HepG2 (cell line): Measurements from ENCODE around the gene RPL41. TPM values are rescaled to one million over a fixed set of nuclear protein-coding genes. Genes with fewer than 3 reads are reported as not detected.
A peak's percentile ranks its signal among the peaks of the same experiment; 100 is the strongest.

Source experiments
- ADNP ChIP-seq: sonication (generic); formaldehyde crosslinking; IDR thresholded peaks from 2 replicates; pipeline ENCODE4 v1.4.0; 2020; ENCODE audit warnings: missing genetic modification reagents
- AHR ChIP-seq: IDR thresholded peaks from 2 replicates; pipeline ENCODE4 v1.6.1; 2018; ENCODE audit warnings: missing genetic modification reagents, missing compliant biosample characterization
- CEBPB ChIP-seq: IDR thresholded peaks from 2 replicates; pipeline ENCODE4 v1.6.1; 2011; ENCODE audit warnings: low read depth, low read length, improper control_type of control experiment, borderline replicate concordance
- ELF4 ChIP-seq: sonication (generic); formaldehyde crosslinking; IDR thresholded peaks from 2 replicates; pipeline ENCODE4 v1.5.0; 2020; ENCODE audit warnings: missing genetic modification reagents, mild to moderate bottlenecking, moderate library complexity, borderline replicate concordance
- FOXC1 ChIP-seq: sonication (generic); formaldehyde crosslinking; IDR thresholded peaks from 2 replicates; pipeline ENCODE4 v1.8.0; 2022; ENCODE audit warnings: mild to moderate bottlenecking, missing genetic modification reagents, borderline replicate concordance
- MIER3 ChIP-seq: IDR thresholded peaks from 2 replicates; pipeline ENCODE4 v1.6.1; 2016; ENCODE audit warnings: missing compliant biosample characterization, borderline replicate concordance
- NR1H2 ChIP-seq: sonication (generic); formaldehyde crosslinking; IDR thresholded peaks from 2 replicates; pipeline ENCODE4 v1.8.1; 2022; ENCODE audit warnings: low read depth, missing genetic modification reagents, borderline replicate concordance
- NR2F1 ChIP-seq, 2 experiments: fragments of 450-650 bp in 1 of 2; formaldehyde crosslinking in 1 of 2; IDR thresholded peaks; 2 replicates each; pipeline versions ENCODE4 v1.5.0 to v1.6.1; 2016 to 2020; ENCODE audit warnings: mild to moderate bottlenecking in 1 of 2, missing compliant biosample characterization in 1 of 2, missing genetic modification reagents in 1 of 2, moderate library complexity in 1 of 2
- SMAD1 ChIP-seq: sonication (generic); formaldehyde crosslinking; IDR thresholded peaks from 2 replicates; pipeline ENCODE4 v1.4.0; 2020; ENCODE audit warnings: missing genetic modification reagents, low read depth, mild to moderate bottlenecking, borderline replicate concordance
- U2AF1 ChIP-seq: fragments of 200-400 bp; formaldehyde crosslinking; optimal IDR thresholded peaks from 2 replicates; pipeline ENCODE3; 2017; ENCODE audit warnings: mild to moderate bottlenecking, low read depth, low read length
- ZFAT ChIP-seq: sonication (generic); formaldehyde crosslinking; conservative IDR thresholded peaks from 2 replicates; pipeline ENCODE4 v1.8.1; 2023; ENCODE audit warnings: missing genetic modification reagents, inconsistent platforms
- ZNF12 ChIP-seq: sonication (generic); formaldehyde crosslinking; IDR thresholded peaks from 2 replicates; pipeline ENCODE4 v1.5.0; 2020; ENCODE audit warnings: missing genetic modification reagents
- ZNF234 ChIP-seq: sonication (generic); formaldehyde crosslinking; conservative IDR thresholded peaks from 2 replicates; pipeline ENCODE4 v1.5.1; 2020; ENCODE audit warnings: mild to moderate bottlenecking, missing genetic modification reagents
- ZNF430 ChIP-seq: sonication (generic); formaldehyde crosslinking; IDR thresholded peaks from 2 replicates; pipeline ENCODE4 v1.9.0; 2021; ENCODE audit warnings: mild to moderate bottlenecking, missing genetic modification reagents
- ZNF670 ChIP-seq: sonication (generic); formaldehyde crosslinking; IDR thresholded peaks from 2 replicates; pipeline ENCODE4 v1.8.0; 2022; ENCODE audit warnings: mild to moderate bottlenecking, missing genetic modification reagents, borderline replicate concordance
- polyA plus RNA-seq, 8 experiments: library from polyadenylated mRNA; depleted of rRNA in 3 of 8; stranded (reverse) in 7 of 8; unstranded in 1 of 8; fragments of >200 nt; fragmentation: Illumina TruSeq in 4 of 8; extraction: Trizol in 4 of 8; gene quantifications; 2 replicates each; pipeline versions ENCODE4 v1.2.1 to v1.2.3, GENCODE V29; 2011 to 2016; ENCODE audit warnings: low read depth in 4 of 8, missing spikeins in 1 of 8, mixed read lengths in 1 of 8; ENCODE audit not compliant: insufficient read depth in 1 of 8
- total RNA-seq, 5 experiments: library from RNA; depleted of rRNA; stranded (reverse); fragments of >200 nt; fragmentation: Illumina TruSeq; extraction: Trizol; gene quantifications; 2 replicates each; pipeline ENCODE4 v1.2.3, GENCODE V29; 2016; ENCODE audit warnings: low read depth in 1 of 5
- TF ChIP-seq, protein P1 (sequence below): sonication (generic); formaldehyde crosslinking; IDR thresholded peaks from 2 replicates; pipeline ENCODE4 v1.5.0; 2020; ENCODE audit warnings: mild to moderate bottlenecking, missing genetic modification reagents
- TF ChIP-seq, protein P2 (sequence below): sonication (generic); formaldehyde crosslinking; IDR thresholded peaks from 2 replicates; pipeline ENCODE4 v1.5.0; 2020; ENCODE audit warnings: missing genetic modification reagents
- TF ChIP-seq, protein P3 (sequence below): sonication (generic); formaldehyde crosslinking; IDR thresholded peaks from 2 replicates; pipeline ENCODE4 v1.9.0; 2022; ENCODE audit warnings: missing genetic modification reagents, mild to moderate bottlenecking, borderline replicate concordance
- TF ChIP-seq, protein P4 (sequence below): sonication (generic); formaldehyde crosslinking; IDR thresholded peaks from 2 replicates; pipeline ENCODE4 v1.5.1; 2020; ENCODE audit warnings: mild to moderate bottlenecking, missing genetic modification reagents
- TF ChIP-seq, protein P5 (sequence below): sonication (generic); formaldehyde crosslinking; IDR thresholded peaks from 2 replicates; pipeline ENCODE4 v1.4.0; 2020; ENCODE audit warnings: missing genetic modification reagents

Gene RPL41
- total and polyA plus RNA-seq, 2 of the 13 experiments (the other 11 are each of a cell fraction or from before 2014, with no cell fraction given): 4,012 to 7,670 TPM

DNA sequence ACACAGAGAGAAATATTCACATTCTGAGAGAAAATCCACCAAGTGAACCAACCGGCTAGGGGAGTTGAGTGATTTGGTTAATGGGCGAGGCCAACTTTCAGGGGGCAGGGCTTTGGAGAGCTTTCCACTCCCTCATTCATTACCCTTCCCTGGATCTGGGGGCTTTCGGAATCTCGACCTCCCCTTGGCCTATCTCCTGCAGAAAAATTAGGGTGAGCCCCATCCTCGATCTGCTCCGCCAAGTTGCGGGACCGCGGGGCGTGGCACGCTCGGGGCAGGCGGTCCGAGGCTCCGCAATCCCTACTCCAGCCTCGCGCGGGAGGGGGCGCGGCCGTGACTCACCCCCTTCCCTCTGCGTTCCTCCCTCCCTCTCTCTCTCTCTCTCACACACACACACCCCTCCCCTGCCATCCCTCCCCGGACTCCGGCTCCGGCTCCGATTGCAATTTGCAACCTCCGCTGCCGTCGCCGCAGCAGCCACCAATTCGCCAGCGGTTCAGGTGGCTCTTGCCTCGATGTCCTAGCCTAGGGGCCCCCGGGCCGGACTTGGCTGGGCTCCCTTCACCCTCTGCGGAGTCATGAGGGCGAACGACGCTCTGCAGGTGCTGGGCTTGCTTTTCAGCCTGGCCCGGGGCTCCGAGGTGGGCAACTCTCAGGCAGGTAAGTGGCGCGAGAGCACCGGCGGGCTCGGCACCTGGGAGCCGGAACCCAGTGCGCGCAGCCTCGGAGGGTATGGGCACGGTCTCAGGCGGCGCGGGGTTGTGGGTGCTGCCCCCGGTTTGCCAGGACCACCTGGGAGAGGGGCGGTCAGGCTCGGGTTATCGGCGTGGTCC, 36.5 kb upstream of the RPL41 start, which contains the start of gene ERBB3 (continued):
- TF ChIP-seq, protein P1, sequence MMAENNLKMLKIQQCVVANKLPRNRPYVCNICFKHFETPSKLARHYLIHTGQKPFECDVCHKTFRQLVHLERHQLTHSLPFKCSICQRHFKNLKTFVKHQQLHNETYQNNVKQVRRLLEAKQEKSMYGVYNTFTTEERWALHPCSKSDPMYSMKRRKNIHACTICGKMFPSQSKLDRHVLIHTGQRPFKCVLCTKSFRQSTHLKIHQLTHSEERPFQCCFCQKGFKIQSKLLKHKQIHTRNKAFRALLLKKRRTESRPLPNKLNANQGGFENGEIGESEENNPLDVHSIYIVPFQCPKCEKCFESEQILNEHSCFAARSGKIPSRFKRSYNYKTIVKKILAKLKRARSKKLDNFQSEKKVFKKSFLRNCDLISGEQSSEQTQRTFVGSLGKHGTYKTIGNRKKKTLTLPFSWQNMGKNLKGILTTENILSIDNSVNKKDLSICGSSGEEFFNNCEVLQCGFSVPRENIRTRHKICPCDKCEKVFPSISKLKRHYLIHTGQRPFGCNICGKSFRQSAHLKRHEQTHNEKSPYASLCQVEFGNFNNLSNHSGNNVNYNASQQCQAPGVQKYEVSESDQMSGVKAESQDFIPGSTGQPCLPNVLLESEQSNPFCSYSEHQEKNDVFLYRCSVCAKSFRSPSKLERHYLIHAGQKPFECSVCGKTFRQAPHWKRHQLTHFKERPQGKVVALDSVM (CRISPR knock-in tag): no peak
- TF ChIP-seq, protein P2, sequence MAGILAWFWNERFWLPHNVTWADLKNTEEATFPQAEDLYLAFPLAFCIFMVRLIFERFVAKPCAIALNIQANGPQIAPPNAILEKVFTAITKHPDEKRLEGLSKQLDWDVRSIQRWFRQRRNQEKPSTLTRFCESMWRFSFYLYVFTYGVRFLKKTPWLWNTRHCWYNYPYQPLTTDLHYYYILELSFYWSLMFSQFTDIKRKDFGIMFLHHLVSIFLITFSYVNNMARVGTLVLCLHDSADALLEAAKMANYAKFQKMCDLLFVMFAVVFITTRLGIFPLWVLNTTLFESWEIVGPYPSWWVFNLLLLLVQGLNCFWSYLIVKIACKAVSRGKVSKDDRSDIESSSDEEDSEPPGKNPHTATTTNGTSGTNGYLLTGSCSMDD (CRISPR knock-in tag): no peak
- TF ChIP-seq, protein P3, sequence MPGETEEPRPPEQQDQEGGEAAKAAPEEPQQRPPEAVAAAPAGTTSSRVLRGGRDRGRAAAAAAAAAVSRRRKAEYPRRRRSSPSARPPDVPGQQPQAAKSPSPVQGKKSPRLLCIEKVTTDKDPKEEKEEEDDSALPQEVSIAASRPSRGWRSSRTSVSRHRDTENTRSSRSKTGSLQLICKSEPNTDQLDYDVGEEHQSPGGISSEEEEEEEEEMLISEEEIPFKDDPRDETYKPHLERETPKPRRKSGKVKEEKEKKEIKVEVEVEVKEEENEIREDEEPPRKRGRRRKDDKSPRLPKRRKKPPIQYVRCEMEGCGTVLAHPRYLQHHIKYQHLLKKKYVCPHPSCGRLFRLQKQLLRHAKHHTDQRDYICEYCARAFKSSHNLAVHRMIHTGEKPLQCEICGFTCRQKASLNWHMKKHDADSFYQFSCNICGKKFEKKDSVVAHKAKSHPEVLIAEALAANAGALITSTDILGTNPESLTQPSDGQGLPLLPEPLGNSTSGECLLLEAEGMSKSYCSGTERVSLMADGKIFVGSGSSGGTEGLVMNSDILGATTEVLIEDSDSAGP (CRISPR knock-in tag): peak; percentile 30
- TF ChIP-seq CEBPB (no peak), AHR (CRISPR knock-in tag) (no peak; the same call in 1 of the 2 replicates), ZNF670 (CRISPR knock-in tag) (peak; percentile 40; the same call in 1 of the 2 replicates), ZFAT (CRISPR knock-in tag) (no peak), FOXC1 (CRISPR knock-in tag) (no peak), SMAD1 (no peak; the same call in 1 of the 2 replicates), ZNF12 (CRISPR knock-in tag) (no peak), NR1H2 (CRISPR knock-in tag) (no peak), ZNF234 (CRISPR knock-in tag) (peak; percentile 91; the same call in 1 of the 2 replicates), MIER3 (CRISPR knock-in tag) (peak; percentile 18; the same call in 1 of the 2 replicates), U2AF1 (peak; percentile 14), ZNF430 (CRISPR knock-in tag) (peak; percentile 90; the same call in 1 of the 2 replicates), ADNP (CRISPR knock-in tag) (no peak), ELF4 (0 out of 2 replicates have a peak, but pooled peaks have one; percentile 57), NR2F1 (CRISPR knock-in tag; IDR thresholded peaks at IDR 0.05) (no peak)
- TF ChIP-seq, protein P4, sequence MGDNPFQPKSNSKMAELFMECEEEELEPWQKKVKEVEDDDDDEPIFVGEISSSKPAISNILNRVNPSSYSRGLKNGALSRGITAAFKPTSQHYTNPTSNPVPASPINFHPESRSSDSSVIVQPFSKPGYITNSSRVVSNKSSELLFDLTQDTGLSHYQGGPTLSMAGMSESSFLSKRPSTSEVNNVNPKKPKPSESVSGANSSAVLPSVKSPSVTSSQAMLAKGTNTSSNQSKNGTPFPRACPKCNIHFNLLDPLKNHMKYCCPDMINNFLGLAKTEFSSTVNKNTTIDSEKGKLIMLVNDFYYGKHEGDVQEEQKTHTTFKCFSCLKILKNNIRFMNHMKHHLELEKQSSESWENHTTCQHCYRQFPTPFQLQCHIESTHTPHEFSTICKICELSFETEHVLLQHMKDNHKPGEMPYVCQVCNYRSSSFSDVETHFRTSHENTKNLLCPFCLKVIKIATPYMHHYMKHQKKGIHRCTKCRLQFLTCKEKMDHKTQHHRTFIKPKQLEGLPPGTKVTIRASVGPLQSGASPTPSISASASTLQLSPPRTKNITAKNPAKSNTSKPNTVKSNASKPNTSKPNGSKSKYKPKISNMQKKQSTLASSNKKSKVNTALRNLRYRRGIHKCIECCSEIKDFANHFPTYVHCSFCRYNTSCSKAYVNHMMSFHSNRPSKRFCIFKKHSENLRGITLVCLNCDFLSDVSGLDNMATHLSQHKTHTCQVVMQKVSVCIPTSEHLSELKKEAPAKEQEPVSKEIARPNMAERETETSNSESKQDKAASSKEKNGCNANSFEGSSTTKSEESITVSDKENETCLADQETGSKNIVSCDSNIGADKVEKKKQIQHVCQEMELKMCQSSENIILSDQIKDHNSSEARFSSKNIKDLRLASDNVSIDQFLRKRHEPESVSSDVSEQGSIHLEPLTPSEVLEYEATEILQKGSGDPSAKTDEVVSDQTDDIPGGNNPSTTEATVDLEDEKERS (CRISPR knock-in tag): peak; percentile 21; the same call in 1 of the 2 replicates
- TF ChIP-seq, protein P5, sequence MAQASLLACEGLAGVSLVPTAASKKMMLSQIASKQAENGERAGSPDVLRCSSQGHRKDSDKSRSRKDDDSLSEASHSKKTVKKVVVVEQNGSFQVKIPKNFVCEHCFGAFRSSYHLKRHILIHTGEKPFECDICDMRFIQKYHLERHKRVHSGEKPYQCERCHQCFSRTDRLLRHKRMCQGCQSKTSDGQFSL: peak; percentile 63
